Epithelial cell of esophagus (primary cell): ENCODE results near the gene APBA2.

Source experiments
- DNase-seq: peaks from one replicate; pipeline ENCODE4 v3.0.0; 2010; ENCODE audit warnings: low read depth
- H3K4me3 ChIP-seq: 2 replicates; pipeline ENCODE4 v1.5.1; 2011; ENCODE audit warnings: mild to moderate bottlenecking, low read length, control low read depth
- TF ChIP-seq, protein P1 (sequence below): IDR thresholded peaks from 2 replicates; pipeline ENCODE4 v1.5.1; 2011; ENCODE audit warnings: low read depth, mild to moderate bottlenecking, low read length, control low read depth, inconsistent platforms; ENCODE audit not compliant: insufficient read depth; ENCODE audit errors: missing control alignments

The APBA2 gene

GRCh38 chr15:28909958-28910500, 24.3 kb downstream of the APBA2 start:
- no peak overlapping the region for H3K4me3 ChIP-seq
- TF ChIP-seq, protein P1, sequence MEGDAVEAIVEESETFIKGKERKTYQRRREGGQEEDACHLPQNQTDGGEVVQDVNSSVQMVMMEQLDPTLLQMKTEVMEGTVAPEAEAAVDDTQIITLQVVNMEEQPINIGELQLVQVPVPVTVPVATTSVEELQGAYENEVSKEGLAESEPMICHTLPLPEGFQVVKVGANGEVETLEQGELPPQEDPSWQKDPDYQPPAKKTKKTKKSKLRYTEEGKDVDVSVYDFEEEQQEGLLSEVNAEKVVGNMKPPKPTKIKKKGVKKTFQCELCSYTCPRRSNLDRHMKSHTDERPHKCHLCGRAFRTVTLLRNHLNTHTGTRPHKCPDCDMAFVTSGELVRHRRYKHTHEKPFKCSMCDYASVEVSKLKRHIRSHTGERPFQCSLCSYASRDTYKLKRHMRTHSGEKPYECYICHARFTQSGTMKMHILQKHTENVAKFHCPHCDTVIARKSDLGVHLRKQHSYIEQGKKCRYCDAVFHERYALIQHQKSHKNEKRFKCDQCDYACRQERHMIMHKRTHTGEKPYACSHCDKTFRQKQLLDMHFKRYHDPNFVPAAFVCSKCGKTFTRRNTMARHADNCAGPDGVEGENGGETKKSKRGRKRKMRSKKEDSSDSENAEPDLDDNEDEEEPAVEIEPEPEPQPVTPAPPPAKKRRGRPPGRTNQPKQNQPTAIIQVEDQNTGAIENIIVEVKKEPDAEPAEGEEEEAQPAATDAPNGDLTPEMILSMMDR, result no peak
- no peak for DNase-seq

- no peak for DNase-seq
- TF ChIP-seq, protein P1, result no peak
- H3K4me3 ChIP-seq, result no peak overlapping the region
Measured at GRCh38 chr15:28911310-28911931, 25.6 kb downstream of the APBA2 start.

- TF ChIP-seq, protein P1, result no peak
- DNase-seq, result no peak
- no peak overlapping the region for H3K4me3 ChIP-seq
Measured at GRCh38 chr15:28912422-28912821, 26.6 kb downstream of the APBA2 start.

DNA sequence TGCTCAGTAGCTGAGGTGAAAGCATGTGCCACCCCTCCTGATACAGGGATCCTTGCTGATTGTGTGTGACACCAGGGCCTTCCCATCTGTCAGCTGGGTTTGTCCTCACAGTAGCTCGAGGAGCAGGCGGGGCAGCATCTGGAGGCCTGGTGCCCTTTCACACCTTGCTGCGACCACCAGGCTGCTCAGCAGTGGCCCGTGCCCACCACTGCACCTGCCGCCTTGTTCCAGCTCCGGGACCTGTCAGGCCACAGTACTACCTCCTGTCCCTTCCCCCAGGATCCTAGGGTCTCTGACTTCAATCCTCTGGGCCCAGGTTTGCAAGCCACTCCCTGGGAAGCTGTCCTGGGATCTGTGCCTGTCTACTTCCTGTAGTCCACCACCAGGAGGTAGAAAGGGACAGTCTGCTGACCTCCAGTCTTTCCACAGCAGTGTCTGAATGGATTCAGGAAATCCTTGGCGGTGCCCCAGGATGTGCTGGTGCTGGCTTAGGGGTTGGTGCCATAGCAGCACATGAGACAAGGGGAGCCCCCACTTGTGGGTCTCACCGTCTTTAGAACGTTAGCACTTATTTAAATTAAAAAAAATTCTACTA, 27.5 kb downstream of the APBA2 start:
- H3K4me3 ChIP-seq, result no peak overlapping the region
- DNase-seq, result no peak
- TF ChIP-seq, protein P1, result no peak

GRCh38 chr15:28914046-28914445, 28.3 kb downstream of the APBA2 start:
- DNase-seq, result no peak
- TF ChIP-seq, protein P1, result no peak
- no peak overlapping the region for H3K4me3 ChIP-seq

DNA sequence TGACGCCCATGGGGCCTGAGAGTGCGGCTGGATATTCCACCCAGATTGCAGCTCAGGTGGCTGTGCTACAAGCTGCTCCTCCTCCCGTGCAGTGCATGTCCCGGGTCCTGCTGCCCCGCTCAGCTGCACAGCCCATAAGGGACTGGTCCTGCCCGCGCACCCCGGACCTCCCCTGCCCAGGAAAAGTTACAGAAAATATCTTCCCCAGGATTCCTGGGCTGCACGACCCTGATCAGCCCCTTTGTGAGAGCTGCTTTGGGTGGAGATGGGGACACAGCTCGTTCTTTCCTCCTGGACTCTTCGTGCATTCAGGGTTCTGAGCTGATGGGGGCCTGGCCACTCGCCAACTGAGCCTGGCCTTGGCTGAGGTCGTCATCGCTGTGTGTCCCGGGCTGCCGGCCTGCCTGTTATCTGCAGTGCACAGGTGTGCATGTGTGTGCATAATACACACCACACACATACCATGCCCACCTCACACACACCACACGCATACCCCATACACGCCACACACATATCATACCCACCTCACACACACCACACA, 28.8 kb downstream of the APBA2 start:
- TF ChIP-seq, protein P1, result no peak
- DNase-seq, result no peak
- no peak overlapping the region for H3K4me3 ChIP-seq
